ENCODE data around the gene ADGRV1.
"Not testable (repeated sequence)": the region's sequence is repeated elsewhere in the genome, so short reads cannot be mapped to it uniquely, and the experiment has no call there.

Gene ADGRV1

DNA sequence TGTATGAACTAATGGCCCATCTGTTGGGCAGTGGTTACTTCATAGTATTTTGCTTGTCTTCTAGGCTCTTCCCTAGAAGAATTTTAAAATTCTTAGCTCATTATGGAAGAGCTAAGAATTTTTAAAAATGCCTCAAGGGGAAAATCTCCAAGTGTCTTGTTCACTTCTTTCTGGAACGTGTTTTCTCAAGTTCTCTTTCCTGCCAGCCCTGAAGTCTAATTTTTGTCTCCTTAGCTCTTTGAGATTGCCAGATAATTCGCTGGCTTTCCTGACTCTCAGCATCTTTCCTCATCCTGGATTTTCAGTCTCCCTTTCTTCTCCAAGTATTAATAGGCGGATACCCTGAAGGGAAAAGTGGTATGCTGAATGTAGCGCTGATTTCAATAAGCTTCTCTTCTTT is 429.1 kb downstream of the ADGRV1 start:
- H3K36me3 ChIP-seq (ENCODE audit: control insufficient read depth, insufficient read depth, low read length) = no peaks in the 10 kb centered on the region
- H3K4me3 ChIP-seq (ENCODE audit: low read length) = no peak overlapping the region
- H3K9ac ChIP-seq (ENCODE audit: low read length) = no peak overlapping the region
- peaks cover 5% of the 10 kb centered on the region for H3K4me1 ChIP-seq (ENCODE audit: control insufficient read depth, insufficient read depth, low read length)
- H3K27me3 ChIP-seq (ENCODE audit: control insufficient read depth, insufficient read depth, low read length) = no peaks in the 10 kb centered on the region
- no peaks in the 10 kb centered on the region for H3K9me3 ChIP-seq (ENCODE audit: control insufficient read depth, low read length)

DNA sequence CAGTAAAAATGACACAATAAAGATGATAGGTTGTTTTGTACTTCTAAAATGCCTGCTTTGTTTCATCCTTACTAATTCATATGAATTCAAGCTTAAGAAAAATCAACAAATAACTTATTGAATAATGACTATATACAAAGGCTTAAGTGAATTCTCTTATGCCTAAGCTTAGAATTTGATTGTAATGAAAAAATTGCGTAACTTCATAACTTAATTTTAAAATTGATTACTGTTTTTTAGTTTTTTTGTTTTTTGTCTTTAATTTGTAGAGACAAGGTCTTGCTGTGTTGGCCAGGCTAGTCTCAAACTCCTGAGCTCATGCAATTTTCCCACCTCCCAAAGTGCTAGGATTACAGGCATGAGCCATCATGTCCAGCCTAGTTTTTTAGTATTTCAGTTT is 432.6 kb downstream of the ADGRV1 start:
- H3K9me3 ChIP-seq (ENCODE audit: control insufficient read depth, low read length) = no peaks in the 10 kb centered on the region

DNA sequence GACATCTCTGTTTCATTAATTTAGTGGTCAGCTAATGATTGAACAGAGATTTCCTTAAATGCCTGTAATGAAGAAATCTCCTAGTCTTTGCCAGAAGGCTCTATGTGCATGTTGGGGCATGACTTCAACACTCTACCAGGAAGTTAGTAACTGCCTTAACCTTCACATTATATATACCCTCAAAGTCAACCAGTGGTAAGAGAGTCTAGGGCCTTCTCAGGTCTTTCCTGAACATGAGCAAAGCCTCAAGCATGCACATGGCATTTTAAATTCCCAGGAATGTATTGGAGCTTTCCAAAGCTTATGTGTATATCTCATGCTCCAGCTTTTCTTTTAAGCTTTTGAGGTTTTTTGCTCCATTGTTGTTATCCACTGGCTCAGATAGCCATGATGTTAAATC is 436.2 kb downstream of the ADGRV1 start:
- Histone ChIP-seq H3K27me3 (ENCODE audit: control insufficient read depth, insufficient read depth, low read length) (no peaks in the 10 kb centered on the region), H3K9ac (ENCODE audit: low read length) (no peak overlapping the region), H3K4me1 (ENCODE audit: control insufficient read depth, insufficient read depth, low read length) (no peaks in the 10 kb centered on the region), H3K9me3 (ENCODE audit: control insufficient read depth, low read length) (no peaks in the 10 kb centered on the region), H3K36me3 (ENCODE audit: control insufficient read depth, insufficient read depth, low read length) (no peaks in the 10 kb centered on the region), H3K4me3 (ENCODE audit: low read length) (no peak overlapping the region)

More for the DNA sequence above, 432.6 kb downstream of the ADGRV1 start:
- Histone ChIP-seq H3K36me3 (ENCODE audit: control insufficient read depth, insufficient read depth, low read length) (no peaks in the 10 kb centered on the region), H3K4me3 (ENCODE audit: low read length) (no peak overlapping the region), H3K4me1 (ENCODE audit: control insufficient read depth, insufficient read depth, low read length) (no peaks in the 10 kb centered on the region), H3K9ac (ENCODE audit: low read length) (no peak overlapping the region), H3K27me3 (ENCODE audit: control insufficient read depth, insufficient read depth, low read length) (no peaks in the 10 kb centered on the region)

DNA sequence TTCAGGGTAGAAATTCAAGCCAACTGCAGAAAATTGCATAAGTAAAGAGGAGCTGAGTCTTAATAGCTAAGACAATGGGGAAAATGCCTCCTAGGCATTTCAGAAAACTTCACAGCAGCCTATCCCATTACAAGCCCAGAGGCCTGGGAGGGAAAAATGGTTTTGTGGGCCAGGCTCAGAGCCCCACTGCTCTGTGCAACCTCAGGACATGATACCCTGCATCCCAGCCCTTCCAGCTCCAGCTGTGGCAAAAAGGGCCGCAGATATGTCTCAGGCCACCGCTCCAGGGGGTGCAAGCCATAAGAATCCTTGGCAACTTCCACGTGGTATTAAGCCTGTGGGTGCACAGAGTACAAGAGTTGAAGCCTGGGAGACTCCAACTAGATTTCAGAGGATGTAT is 437.5 kb downstream of the ADGRV1 start:
- Histone ChIP-seq H3K9me3 (ENCODE audit: control insufficient read depth, low read length) (no peaks in the 10 kb centered on the region), H3K27me3 (ENCODE audit: control insufficient read depth, insufficient read depth, low read length) (no peaks in the 10 kb centered on the region), H3K36me3 (ENCODE audit: control insufficient read depth, insufficient read depth, low read length) (no peaks in the 10 kb centered on the region), H3K9ac (ENCODE audit: low read length) (no peak overlapping the region), H3K4me1 (ENCODE audit: control insufficient read depth, insufficient read depth, low read length) (no peaks in the 10 kb centered on the region), H3K4me3 (ENCODE audit: low read length) (no peak overlapping the region)

DNA sequence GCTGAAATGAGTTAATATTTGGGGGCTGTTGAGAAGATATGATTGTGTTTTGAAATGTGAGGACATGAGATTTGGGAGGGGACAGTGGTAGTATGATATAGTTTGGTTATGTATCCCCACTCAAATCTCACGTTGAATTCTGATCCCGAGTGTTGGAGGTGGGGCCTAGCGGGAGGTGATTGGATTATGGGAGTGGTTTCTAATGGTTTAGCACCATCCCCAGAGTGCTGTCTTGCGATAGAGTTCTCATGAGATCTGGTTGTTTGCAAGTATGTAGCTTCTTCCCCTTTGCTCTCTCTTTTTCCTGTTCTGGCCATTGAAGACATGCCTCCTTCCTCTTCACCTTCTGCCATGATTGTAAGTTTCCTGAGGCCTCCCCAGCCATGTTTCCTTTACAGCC is 438.5 kb downstream of the ADGRV1 start:
- Histone ChIP-seq H3K4me1 (ENCODE audit: control insufficient read depth, insufficient read depth, low read length) (no peaks in the 10 kb centered on the region), H3K36me3 (ENCODE audit: control insufficient read depth, insufficient read depth, low read length) (no peaks in the 10 kb centered on the region), H3K4me3 (ENCODE audit: low read length) (no peak overlapping the region), H3K9me3 (ENCODE audit: control insufficient read depth, low read length) (no peaks in the 10 kb centered on the region), H3K27me3 (ENCODE audit: control insufficient read depth, insufficient read depth, low read length) (no peaks in the 10 kb centered on the region), H3K9ac (ENCODE audit: low read length) (no peak overlapping the region)

DNA sequence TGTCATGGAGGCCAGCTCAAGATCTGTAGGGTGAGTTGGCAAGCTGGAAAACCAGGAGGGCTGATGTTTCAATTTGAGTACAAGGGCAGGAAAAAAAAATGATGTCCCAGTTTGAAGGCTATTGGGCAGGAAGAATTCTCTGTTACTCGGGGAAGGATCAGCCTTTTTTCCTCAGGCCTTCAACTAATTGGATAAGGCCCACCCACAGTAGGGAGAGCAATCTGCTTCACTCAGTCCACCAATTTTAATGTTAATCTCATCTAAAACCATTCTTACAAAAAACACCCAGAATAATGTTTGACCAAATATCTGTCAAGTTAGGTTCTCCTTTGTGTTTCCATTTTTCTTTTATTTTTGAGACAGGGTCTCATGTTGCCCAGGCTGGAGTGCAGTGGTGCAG is 442.1 kb downstream of the ADGRV1 start:
- Histone ChIP-seq H3K27me3 (ENCODE audit: control insufficient read depth, insufficient read depth, low read length) (no peaks in the 10 kb centered on the region), H3K9ac (ENCODE audit: low read length) (no peak overlapping the region), H3K4me3 (ENCODE audit: low read length) (no peak overlapping the region), H3K4me1 (ENCODE audit: control insufficient read depth, insufficient read depth, low read length) (no peaks in the 10 kb centered on the region), H3K9me3 (ENCODE audit: control insufficient read depth, low read length) (no peaks in the 10 kb centered on the region), H3K36me3 (ENCODE audit: control insufficient read depth, insufficient read depth, low read length) (no peaks in the 10 kb centered on the region)

DNA sequence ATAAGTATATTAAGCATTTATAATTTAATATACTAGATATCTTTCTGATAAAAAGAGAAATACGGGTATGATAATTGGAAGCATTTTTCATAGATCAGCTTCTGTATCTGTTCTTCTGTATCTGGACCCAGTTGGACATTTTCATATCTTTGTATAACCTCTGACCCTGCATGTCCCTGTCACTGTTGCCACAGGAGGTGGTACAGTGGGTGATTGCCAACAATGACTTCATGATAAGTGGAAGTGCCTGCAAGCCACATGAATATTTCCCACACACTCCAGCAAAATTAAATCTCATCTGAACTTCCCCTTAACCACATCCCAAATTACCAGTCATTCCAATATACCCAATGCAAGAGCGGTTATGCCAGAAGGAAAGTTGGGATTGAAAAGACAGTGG is 448.1 kb downstream of the ADGRV1 start:
- Histone ChIP-seq H3K27me3 (ENCODE audit: control insufficient read depth, insufficient read depth, low read length) (no peaks in the 10 kb centered on the region), H3K36me3 (ENCODE audit: control insufficient read depth, insufficient read depth, low read length) (no peaks in the 10 kb centered on the region), H3K9me3 (ENCODE audit: control insufficient read depth, low read length) (no peaks in the 10 kb centered on the region), H3K4me3 (ENCODE audit: low read length) (no peak overlapping the region), H3K4me1 (ENCODE audit: control insufficient read depth, insufficient read depth, low read length) (no peaks in the 10 kb centered on the region), H3K9ac (ENCODE audit: low read length) (no peak overlapping the region)

DNA sequence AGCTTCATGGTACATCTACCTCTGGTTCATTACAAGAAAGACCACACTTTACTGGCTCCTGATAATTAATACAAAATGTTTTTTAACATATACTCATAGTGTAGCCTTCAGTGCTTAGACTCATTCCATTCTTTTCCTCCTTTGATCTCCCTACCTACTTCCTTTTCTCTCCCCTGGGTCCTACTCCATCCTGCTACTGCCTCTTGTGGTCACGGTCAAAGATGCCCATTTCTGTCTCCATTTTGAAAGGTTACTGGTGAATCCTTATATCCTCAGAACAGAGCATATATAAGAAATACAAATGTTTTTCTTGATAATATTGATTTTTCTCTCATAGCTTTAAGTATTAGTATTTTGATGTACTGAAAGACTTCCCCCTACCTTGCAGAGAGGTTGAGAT is 448.7 kb downstream of the ADGRV1 start:
- Histone ChIP-seq H3K9ac (ENCODE audit: low read length) (no peak overlapping the region), H3K9me3 (ENCODE audit: control insufficient read depth, low read length) (no peaks in the 10 kb centered on the region), H3K36me3 (ENCODE audit: control insufficient read depth, insufficient read depth, low read length) (no peaks in the 10 kb centered on the region), H3K4me1 (ENCODE audit: control insufficient read depth, insufficient read depth, low read length) (no peaks in the 10 kb centered on the region), H3K27me3 (ENCODE audit: control insufficient read depth, insufficient read depth, low read length) (no peaks in the 10 kb centered on the region), H3K4me3 (ENCODE audit: low read length) (no peak overlapping the region)

DNA sequence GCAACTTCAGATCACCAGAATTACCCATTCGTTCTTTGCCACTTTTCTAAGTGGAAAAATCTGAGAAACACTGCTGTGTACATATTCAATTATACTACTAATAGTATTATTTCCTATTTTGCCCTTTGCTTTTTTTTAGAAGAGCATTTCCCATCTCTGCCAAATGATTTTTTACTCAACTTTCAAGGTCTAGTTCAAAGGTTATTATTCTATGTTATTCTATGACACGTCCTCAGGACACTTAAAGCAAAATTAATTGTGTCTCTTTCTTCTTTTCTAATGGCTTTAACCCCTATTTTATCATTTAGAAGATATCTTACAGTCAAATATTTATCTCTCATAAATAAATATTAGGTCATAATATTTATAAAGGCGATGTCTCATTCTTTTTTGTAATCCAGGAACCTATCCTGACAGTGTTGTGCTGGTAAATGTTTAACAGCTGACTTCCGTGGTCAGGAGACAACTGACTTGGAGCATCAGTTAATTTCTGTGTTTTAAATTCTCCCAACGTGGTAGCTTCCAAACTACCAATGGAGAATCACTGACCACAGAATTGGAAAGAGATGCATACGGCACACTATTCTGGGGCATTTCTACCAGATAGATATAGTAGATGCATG is 449.3 kb downstream of the ADGRV1 start:
- no peak overlapping the region for H3K9ac ChIP-seq (ENCODE audit: low read length)

DNA sequence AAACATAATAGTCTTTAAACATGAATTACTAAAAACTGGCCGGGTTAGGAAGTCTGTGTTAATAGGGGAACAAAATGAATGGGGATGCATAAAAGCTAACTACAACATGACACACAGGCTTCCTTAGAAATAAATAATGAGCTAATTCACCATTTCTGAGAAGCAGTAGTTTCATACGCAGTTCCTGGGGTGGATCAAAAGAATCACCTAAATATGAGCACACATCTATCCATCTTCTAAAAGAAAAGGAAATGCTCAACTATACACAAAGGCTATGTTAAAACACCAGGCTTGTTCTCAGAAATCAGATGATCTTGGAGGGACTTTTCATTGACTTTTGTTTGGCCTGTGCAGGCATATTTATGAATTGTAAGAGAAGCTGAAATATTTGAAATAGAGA is 451.5 kb downstream of the ADGRV1 start:
- no peaks in the 10 kb centered on the region for H3K4me1 ChIP-seq (ENCODE audit: control insufficient read depth, insufficient read depth, low read length)
- no peaks in the 10 kb centered on the region for H3K36me3 ChIP-seq (ENCODE audit: control insufficient read depth, insufficient read depth, low read length)
- no peaks in the 10 kb centered on the region for H3K9me3 ChIP-seq (ENCODE audit: control insufficient read depth, low read length)
- H3K27me3 ChIP-seq (ENCODE audit: control insufficient read depth, insufficient read depth, low read length) = no peaks in the 10 kb centered on the region
- no peak overlapping the region for H3K4me3 ChIP-seq (ENCODE audit: low read length)
- no peak overlapping the region for H3K9ac ChIP-seq (ENCODE audit: low read length)

More for the DNA sequence above, 449.3 kb downstream of the ADGRV1 start:
- H3K27me3 ChIP-seq (ENCODE audit: control insufficient read depth, insufficient read depth, low read length) = no peaks in the 10 kb centered on the region
- no peaks in the 10 kb centered on the region for H3K4me1 ChIP-seq (ENCODE audit: control insufficient read depth, insufficient read depth, low read length)
- H3K9me3 ChIP-seq (ENCODE audit: control insufficient read depth, low read length) = no peaks in the 10 kb centered on the region
- H3K4me3 ChIP-seq (ENCODE audit: low read length) = no peak overlapping the region
- H3K36me3 ChIP-seq (ENCODE audit: control insufficient read depth, insufficient read depth, low read length) = no peaks in the 10 kb centered on the region

DNA sequence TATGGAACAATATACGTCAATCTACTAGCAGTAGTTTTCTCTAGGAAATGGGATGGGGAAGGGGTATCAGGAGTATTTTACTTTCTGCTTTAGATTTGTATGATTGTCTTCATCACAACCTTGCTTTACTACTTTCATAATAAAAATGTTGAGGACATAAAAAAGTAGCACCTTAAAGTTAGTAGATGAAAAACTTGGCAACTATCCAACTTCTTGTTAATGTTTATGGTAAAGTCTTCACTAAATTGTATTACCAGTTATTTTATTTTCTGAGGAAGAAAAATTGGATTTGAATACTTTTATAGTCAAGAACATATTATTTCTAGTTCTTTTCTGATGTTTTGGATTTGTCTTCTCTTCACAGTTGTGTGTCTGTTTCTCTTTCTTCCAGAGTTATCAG is 452.4 kb downstream of the ADGRV1 start:
- Histone ChIP-seq H3K36me3 (ENCODE audit: control insufficient read depth, insufficient read depth, low read length) (no peaks in the 10 kb centered on the region), H3K4me3 (ENCODE audit: low read length) (no peak overlapping the region), H3K9ac (ENCODE audit: low read length) (no peak overlapping the region)

DNA sequence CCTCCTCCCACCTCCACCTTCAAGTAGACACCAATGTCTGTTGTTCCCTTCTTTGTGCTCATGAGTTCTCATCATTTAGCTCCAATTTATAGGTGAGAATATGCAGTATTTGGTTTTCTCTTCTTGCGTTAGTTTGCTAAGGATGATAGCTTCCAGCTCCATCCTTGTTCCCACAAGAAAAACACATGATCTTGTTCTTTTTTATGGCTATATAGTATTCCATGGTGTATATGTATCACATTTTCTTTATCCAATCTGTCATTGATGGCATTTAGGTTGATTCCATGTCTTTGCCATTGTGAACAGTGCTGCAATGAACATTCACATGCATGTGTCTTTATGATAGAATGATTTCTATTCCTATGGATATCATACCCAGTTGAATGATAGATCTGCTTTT is 454.3 kb downstream of the ADGRV1 start:
- not testable (repeated sequence) for H3K9ac ChIP-seq (ENCODE audit: low read length); H3K9me3 ChIP-seq (ENCODE audit: control insufficient read depth, low read length); H3K4me3 ChIP-seq (ENCODE audit: low read length); H3K36me3 ChIP-seq (ENCODE audit: control insufficient read depth, insufficient read depth, low read length); H3K4me1 ChIP-seq (ENCODE audit: control insufficient read depth, insufficient read depth, low read length); H3K27me3 ChIP-seq (ENCODE audit: control insufficient read depth, insufficient read depth, low read length)

More for the DNA sequence above, 452.4 kb downstream of the ADGRV1 start:
- Histone ChIP-seq H3K27me3 (ENCODE audit: control insufficient read depth, insufficient read depth, low read length) (no peaks in the 10 kb centered on the region), H3K9me3 (ENCODE audit: control insufficient read depth, low read length) (no peaks in the 10 kb centered on the region), H3K4me1 (ENCODE audit: control insufficient read depth, insufficient read depth, low read length) (no peaks in the 10 kb centered on the region)

DNA sequence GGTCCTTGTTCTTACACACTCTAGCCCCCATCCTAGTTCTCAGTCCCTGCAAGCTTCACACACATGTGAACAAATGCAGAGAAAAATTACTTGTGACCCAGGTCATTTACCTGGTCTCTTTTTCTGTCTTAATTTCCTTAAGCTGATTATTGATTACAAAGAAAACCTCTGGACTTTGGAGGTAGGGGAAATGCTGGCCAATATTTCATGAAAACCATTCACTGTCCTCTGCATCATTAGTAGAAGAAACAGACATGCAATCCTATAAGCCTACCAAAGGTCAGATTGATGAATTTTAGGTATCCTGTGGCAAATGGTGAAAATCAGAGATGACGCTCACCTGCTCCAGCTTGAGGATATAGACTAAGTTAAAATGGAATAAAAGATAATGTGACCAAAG is 457.7 kb downstream of the ADGRV1 start:
- peaks cover 20% of the 10 kb centered on the region for H3K4me1 ChIP-seq (ENCODE audit: control insufficient read depth, insufficient read depth, low read length)
- no peaks in the 10 kb centered on the region for H3K27me3 ChIP-seq (ENCODE audit: control insufficient read depth, insufficient read depth, low read length)
- H3K9ac ChIP-seq (ENCODE audit: low read length) = no peak overlapping the region
- H3K36me3 ChIP-seq (ENCODE audit: control insufficient read depth, insufficient read depth, low read length) = no peaks in the 10 kb centered on the region
- no peaks in the 10 kb centered on the region for H3K9me3 ChIP-seq (ENCODE audit: control insufficient read depth, low read length)
- no peak overlapping the region for H3K4me3 ChIP-seq (ENCODE audit: low read length)
